HepG2 (cell line): ENCODE measurements around the gene PGRMC2. TPM values are rescaled to one million over a fixed set of nuclear protein-coding genes. Genes with fewer than 3 reads are reported as not detected.

ENCODE experiments used
- ADNP ChIP-seq: sonication (generic); formaldehyde crosslinking; IDR thresholded peaks from 2 replicates; pipeline ENCODE4 v1.4.0; 2020; ENCODE audit warnings: missing genetic modification reagents
- AFF4 ChIP-seq: sonication (generic); formaldehyde crosslinking; IDR thresholded peaks from 2 replicates; pipeline ENCODE4 v1.4.0; 2020; ENCODE audit warnings: missing genetic modification reagents
- ATF1 ChIP-seq: IDR thresholded peaks from 2 replicates; pipeline ENCODE4 v1.6.1; 2016; ENCODE audit warnings: mild to moderate bottlenecking, control low read depth
- HNRNPUL1 ChIP-seq: fragments of 200-400 bp; formaldehyde crosslinking; IDR thresholded peaks from 2 replicates; pipeline ENCODE4 v1.6.1; 2017; ENCODE audit warnings: low read depth, mild to moderate bottlenecking, low read length, moderate library complexity
- IKZF1 ChIP-seq: fragments of 450-650 bp; IDR thresholded peaks from 2 replicates; pipeline ENCODE4 v1.7.1; 2016
- IKZF4 ChIP-seq: sonication (generic); formaldehyde crosslinking; IDR thresholded peaks from 2 replicates; pipeline ENCODE4 v1.5.1; 2020; ENCODE audit warnings: borderline replicate concordance, mild to moderate bottlenecking, low read depth, missing genetic modification reagents; ENCODE audit errors: not compliant biosample characterization
- KAT2B ChIP-seq: fragments of 150-350 bp; IDR thresholded peaks from 2 replicates; pipeline ENCODE4 v1.6.1; 2014; ENCODE audit warnings: low read depth, low read length, borderline replicate concordance
- KLF11 ChIP-seq: IDR thresholded peaks from 2 replicates; pipeline ENCODE4 v1.6.1; 2016; ENCODE audit warnings: missing compliant biosample characterization
- KMT2B ChIP-seq: IDR thresholded peaks from 2 replicates; pipeline ENCODE4 v1.6.1; 2016; ENCODE audit warnings: missing genetic modification reagents, missing compliant biosample characterization
- NR2C2 ChIP-seq: sonication (generic); formaldehyde crosslinking; IDR thresholded peaks from 2 replicates; pipeline ENCODE4 v1.4.0; 2020; ENCODE audit warnings: missing genetic modification reagents, mild to moderate bottlenecking, moderate library complexity, borderline replicate concordance
- REST ChIP-seq, 2 experiments: IDR thresholded peaks; 2 replicates each; pipeline ENCODE4 v1.6.1; 2011 to 2012; ENCODE audit warnings: low read length in 2 of 2, borderline replicate concordance in 1 of 2, low read depth in 1 of 2, mild to moderate bottlenecking in 1 of 2, moderate library complexity in 1 of 2
- SPEN ChIP-seq: sonication (generic); formaldehyde crosslinking; IDR thresholded peaks from 2 replicates; pipeline ENCODE4 v1.5.1; 2020; ENCODE audit warnings: low read depth, mild to moderate bottlenecking, missing genetic modification reagents
- TMF1 ChIP-seq: sonication (generic); formaldehyde crosslinking; IDR thresholded peaks from 2 replicates; pipeline ENCODE4 v1.8.1; 2022; ENCODE audit warnings: low read depth, missing genetic modification reagents
- ZBTB46 ChIP-seq: sonication (generic); formaldehyde crosslinking; IDR thresholded peaks from 2 replicates; pipeline ENCODE4 v1.4.0; 2020; ENCODE audit warnings: mild to moderate bottlenecking, missing genetic modification reagents, borderline replicate concordance
- ZNF180 ChIP-seq: sonication (generic); formaldehyde crosslinking; IDR thresholded peaks from 2 replicates; pipeline ENCODE4 v1.4.0; 2020; ENCODE audit warnings: low read depth, missing genetic modification reagents, borderline replicate concordance
- ZNF3 ChIP-seq: IDR thresholded peaks from 2 replicates; pipeline ENCODE4 v1.7.0; 2017; ENCODE audit warnings: inconsistent platforms
- ZNF33A ChIP-seq: sonication (generic); formaldehyde crosslinking; IDR thresholded peaks from 2 replicates; pipeline ENCODE4 v1.5.1; 2020; ENCODE audit warnings: missing genetic modification reagents, mild to moderate bottlenecking, moderate library complexity, borderline replicate concordance
- ZNF572 ChIP-seq: sonication (generic); formaldehyde crosslinking; IDR thresholded peaks from 2 replicates; pipeline ENCODE4 v1.5.1; 2020; ENCODE audit warnings: mild to moderate bottlenecking, missing genetic modification reagents
- ZNF83 ChIP-seq: sonication (generic); formaldehyde crosslinking; IDR thresholded peaks from 2 replicates; pipeline ENCODE4 v1.4.0; 2020; ENCODE audit warnings: missing genetic modification reagents, mild to moderate bottlenecking, borderline replicate concordance
- ZSCAN21 ChIP-seq: sonication (generic); formaldehyde crosslinking; IDR thresholded peaks from 2 replicates; pipeline ENCODE4 v1.8.0; 2022; ENCODE audit warnings: mild to moderate bottlenecking, missing genetic modification reagents, moderate library complexity, borderline replicate concordance
- polyA plus RNA-seq, 8 experiments: library from polyadenylated mRNA; depleted of rRNA in 3 of 8; stranded (reverse) in 7 of 8; unstranded in 1 of 8; fragments of >200 nt; fragmentation: Illumina TruSeq in 4 of 8; extraction: Trizol in 4 of 8; gene quantifications; 2 replicates each; pipeline versions ENCODE4 v1.2.1 to v1.2.3, GENCODE V29; 2011 to 2016; ENCODE audit warnings: low read depth in 4 of 8, missing spikeins in 1 of 8, mixed read lengths in 1 of 8; ENCODE audit not compliant: insufficient read depth in 1 of 8
- total RNA-seq, 5 experiments: library from RNA; depleted of rRNA; stranded (reverse); fragments of >200 nt; fragmentation: Illumina TruSeq; extraction: Trizol; gene quantifications; 2 replicates each; pipeline ENCODE4 v1.2.3, GENCODE V29; 2016; ENCODE audit warnings: low read depth in 1 of 5

PGRMC2 gene
- total and polyA plus RNA-seq, 2 of the 13 experiments (the other 11 are each of a cell fraction or from before 2014, with no cell fraction given): 16.0 to 19.8 TPM

DNA sequence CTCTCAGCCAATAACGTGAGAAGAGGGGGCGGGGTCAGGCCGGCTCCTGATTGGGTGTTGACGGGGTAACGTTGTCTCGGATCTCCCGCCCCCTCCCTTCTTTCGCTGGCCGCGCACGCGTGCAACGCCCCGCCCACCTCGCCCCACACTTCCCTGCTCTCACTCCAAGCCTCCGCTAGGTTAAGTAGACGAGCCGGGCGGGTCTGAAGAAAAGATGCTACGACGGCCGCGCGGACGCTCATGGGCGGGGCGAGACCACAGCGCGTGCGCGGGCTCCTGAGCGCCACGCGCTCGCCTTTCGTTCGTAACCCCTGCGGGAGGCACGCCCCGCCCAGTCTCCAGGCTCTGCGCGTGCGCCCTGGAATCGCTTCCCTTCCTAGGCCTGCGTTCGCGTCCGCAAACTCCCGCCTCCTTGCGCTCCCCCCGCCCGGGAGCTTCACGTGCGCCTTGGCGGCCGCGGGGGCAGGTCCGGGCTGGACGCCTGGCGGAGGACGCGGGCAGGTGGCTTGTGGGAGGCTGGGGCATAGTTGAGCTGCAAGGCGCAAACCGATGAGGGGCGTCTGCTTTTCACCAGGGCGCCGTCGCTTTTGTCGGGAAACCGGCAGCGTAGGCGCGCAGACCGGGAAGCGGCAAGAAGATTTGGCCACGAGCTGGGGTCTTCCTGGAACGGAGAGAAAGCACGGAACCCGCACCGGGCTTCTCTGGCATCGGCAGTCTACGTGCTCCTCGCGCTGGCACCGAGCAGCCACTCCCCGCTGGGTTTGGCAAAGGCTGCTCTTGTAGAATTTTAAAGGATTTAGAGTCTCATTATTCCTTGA is 467 bp upstream of the PGRMC2 start (continued):
- TF ChIP-seq AFF4 (CRISPR knock-in tag) (peak; percentile 74; the same call in 1 of the 2 replicates), KLF11 (CRISPR knock-in tag) (peak; percentile 98), ZNF572 (CRISPR knock-in tag) (peak; percentile 99), KAT2B (no peak), ZNF33A (CRISPR knock-in tag) (peak; percentile 97), NR2C2 (no peak; the same call in none of the 2 replicates), KMT2B (CRISPR knock-in tag) (peak; percentile 94), ATF1 (no peak), SPEN (CRISPR knock-in tag) (peak; percentile 88), IKZF1 (no peak), ZBTB46 (CRISPR knock-in tag) (no peak), TMF1 (CRISPR knock-in tag) (peak; percentile 93), ZSCAN21 (CRISPR knock-in tag) (peak; percentile 99), HNRNPUL1 (peak; percentile 83; the same call in 1 of the 2 replicates), ZNF3 (peak; percentile 71), ADNP (no peak), IKZF4 (CRISPR knock-in tag) (peak; percentile 97), ZNF83 (peak; percentile 96), REST (IDR thresholded peaks at IDR 0.05; ENCODE audit: borderline replicate concordance in 1 of 2, low read depth in 1 of 2, low read length in 2 of 2) (peak in 1 of 2 experiments; percentile 40; a peak in 1 of 4 replicates), ZNF180 (CRISPR knock-in tag) (peak; percentile 42; the same call in 1 of the 2 replicates)
